MCF 10A (cell line): ENCODE measurements around the gene RTP5. TPM values are rescaled to one million over a fixed set of nuclear protein-coding genes. Genes with fewer than 3 reads are reported as not detected.

Experiments used
- BruUV-seq: library from RNA; stranded (reverse); fragments of 400-500 nt; replicated peaks from 2 replicates; lab custom pipeline; 2021; lab: Mats Ljungman, UMichigan
- CTCF ChIA-PET: fragments of 300-600 bp; sonication (Branson Sonifier 250); formaldehyde crosslinking; extraction: SDS; loops from one replicate; lab custom pipeline; 2021; ENCODE audit warnings: antibody characterized with exemption, inconsistent platforms; lab: Yijun Ruan, JAX
- POLR2A ChIA-PET: fragments of 300-600, 350-650 bp; sonication (Branson Sonifier 250); formaldehyde crosslinking; extraction: SDS; loops from one replicate; lab custom pipeline; 2020; ENCODE audit warnings: antibody characterized with exemption, inconsistent platforms; lab: Yijun Ruan, JAX
- DNase-seq: peaks from one replicate; pipeline ENCODE4 v3.0.0-alpha.2; 2018; ENCODE audit not compliant: unreplicated experiment
- H3K27ac Mint-ChIP-seq: one replicate; pipeline ENCODE4 v1.8.0; 2022; ENCODE audit warnings: mild to moderate bottlenecking, low read depth, mixed read lengths; ENCODE audit not compliant: unreplicated experiment
- H3K27me3 Mint-ChIP-seq: one replicate; pipeline ENCODE4 v1.8.0; 2022; ENCODE audit warnings: mixed read lengths; ENCODE audit not compliant: insufficient read depth, unreplicated experiment
- H3K36me3 Mint-ChIP-seq: one replicate; pipeline ENCODE4 v1.8.0; 2022; ENCODE audit warnings: mild to moderate bottlenecking, moderate library complexity, mixed read lengths; ENCODE audit not compliant: insufficient read depth, unreplicated experiment
- H3K4me1 Mint-ChIP-seq: one replicate; pipeline ENCODE4 v1.8.0; 2022; ENCODE audit warnings: mixed read lengths; ENCODE audit not compliant: insufficient read depth, unreplicated experiment
- H3K4me3 Mint-ChIP-seq: one replicate; pipeline ENCODE4 v1.8.0; 2022; ENCODE audit warnings: mild to moderate bottlenecking, moderate library complexity, mixed read lengths; ENCODE audit not compliant: unreplicated experiment
- H3K9me3 Mint-ChIP-seq: one replicate; pipeline ENCODE4 v1.8.0; 2022; ENCODE audit warnings: mixed read lengths; ENCODE audit not compliant: unreplicated experiment
- intact Hi-C: fragments of 100-400 bp; cut with micrococcal nuclease; formaldehyde crosslinking; loops from 2 replicates; pipeline ENCODE4 v1.14.1; 2022
- total RNA-seq: library from RNA; stranded (reverse); gene quantifications from 2 replicates; pipeline ENCODE4 v1.2.3, GENCODE V29; 2022
- TF ChIP-seq, protein P1 (sequence below): fragments of 200-600 bp; IDR thresholded peaks from one replicate; pipeline ENCODE4 v1.8.0; 2022; ENCODE audit warnings: antibody characterized with exemption, mild to moderate bottlenecking; ENCODE audit not compliant: unreplicated experiment

RTP5 gene
- total RNA-seq, 1 experiment from 2014 or later = not detected

DNA sequence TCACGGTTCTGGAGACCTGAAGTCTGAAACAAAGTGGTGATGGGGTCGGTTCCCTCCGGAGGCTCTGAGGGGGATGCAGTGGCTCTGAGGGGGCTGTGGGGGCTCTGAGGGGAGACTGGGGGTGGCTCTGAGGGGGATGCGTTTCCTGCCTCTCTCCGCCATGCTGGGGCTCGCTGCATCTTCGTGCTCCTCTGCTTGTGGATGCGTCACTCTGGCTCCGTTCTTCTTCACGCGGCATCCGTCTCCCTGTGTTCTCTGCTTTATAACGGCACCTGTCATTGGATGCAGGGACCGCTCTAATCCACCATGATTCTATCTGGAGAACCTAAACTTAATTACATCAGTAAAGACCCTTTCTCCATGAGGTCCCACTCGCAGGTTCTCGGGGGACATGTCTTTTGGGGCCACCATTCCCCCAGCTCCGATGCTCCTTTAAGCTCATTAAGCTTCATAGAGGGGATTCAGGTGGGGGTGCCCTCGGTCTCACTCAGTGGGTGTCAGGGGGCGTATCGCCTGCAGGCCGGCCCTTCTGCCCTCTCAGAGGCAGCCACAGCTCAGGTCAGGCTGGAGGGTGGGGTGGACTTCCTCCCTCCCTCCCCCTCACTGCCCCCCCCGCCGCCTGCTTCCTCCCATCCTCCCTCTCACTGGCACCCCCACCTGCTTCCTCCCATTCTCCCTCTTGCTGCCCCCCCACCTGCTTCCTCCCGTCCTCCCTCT is 18.4 kb downstream of the RTP5 start:
- POLR2A ChIA-PET = no interaction called here
- Mint-ChIP-seq H3K4me1 (no peaks in the 10 kb centered on the region), H3K9me3 (no peaks in the 10 kb centered on the region), H3K4me3 (no peak overlapping the region), H3K27me3 (no peaks in the 10 kb centered on the region), H3K36me3 (peaks cover 13% of the 10 kb centered on the region), H3K27ac (no peak overlapping the region)
- no TSS peak for BruUV-seq
- no peak for DNase-seq
- CTCF ChIA-PET = no interaction called here
- TF ChIP-seq, protein P1, sequence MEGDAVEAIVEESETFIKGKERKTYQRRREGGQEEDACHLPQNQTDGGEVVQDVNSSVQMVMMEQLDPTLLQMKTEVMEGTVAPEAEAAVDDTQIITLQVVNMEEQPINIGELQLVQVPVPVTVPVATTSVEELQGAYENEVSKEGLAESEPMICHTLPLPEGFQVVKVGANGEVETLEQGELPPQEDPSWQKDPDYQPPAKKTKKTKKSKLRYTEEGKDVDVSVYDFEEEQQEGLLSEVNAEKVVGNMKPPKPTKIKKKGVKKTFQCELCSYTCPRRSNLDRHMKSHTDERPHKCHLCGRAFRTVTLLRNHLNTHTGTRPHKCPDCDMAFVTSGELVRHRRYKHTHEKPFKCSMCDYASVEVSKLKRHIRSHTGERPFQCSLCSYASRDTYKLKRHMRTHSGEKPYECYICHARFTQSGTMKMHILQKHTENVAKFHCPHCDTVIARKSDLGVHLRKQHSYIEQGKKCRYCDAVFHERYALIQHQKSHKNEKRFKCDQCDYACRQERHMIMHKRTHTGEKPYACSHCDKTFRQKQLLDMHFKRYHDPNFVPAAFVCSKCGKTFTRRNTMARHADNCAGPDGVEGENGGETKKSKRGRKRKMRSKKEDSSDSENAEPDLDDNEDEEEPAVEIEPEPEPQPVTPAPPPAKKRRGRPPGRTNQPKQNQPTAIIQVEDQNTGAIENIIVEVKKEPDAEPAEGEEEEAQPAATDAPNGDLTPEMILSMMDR = no peak
- intact Hi-C loops = no loop called here

DNA sequence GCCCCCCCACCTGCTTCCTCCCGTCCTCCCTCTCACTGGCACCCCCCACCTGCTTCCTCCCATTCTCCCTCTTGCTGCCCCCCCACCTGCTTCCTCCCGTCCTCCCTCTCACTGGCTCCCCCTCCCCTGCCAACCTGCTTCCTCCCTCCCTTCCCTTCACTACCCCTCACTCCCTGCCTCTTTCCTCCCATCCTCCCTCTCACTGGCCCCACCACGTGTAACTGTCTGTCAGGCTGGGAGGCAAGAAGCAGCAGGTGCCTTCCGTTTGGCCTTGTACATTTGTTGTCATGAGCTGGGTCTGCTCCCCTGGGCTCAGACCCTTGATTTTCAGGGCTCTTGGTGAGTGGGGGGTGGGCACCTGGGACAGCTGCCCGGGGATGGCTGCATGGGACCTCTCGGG is 19.1 kb downstream of the RTP5 start:
- H3K9me3 Mint-ChIP-seq = no peaks in the 10 kb centered on the region
- no TSS peak for BruUV-seq
- CTCF ChIA-PET = interaction anchor here (0.7 kb wide), 1 partner anchor 10 kb away, joined by 4 read pairs; no protein-coding TSS in a partner anchor
- TF ChIP-seq, protein P1 = no peak
- no peak for DNase-seq
- POLR2A ChIA-PET = no interaction called here
- intact Hi-C loops = no loop called here
- H3K36me3 Mint-ChIP-seq = peaks cover 13% of the 10 kb centered on the region
- no peak overlapping the region for H3K4me3 Mint-ChIP-seq
- no peaks in the 10 kb centered on the region for H3K27me3 Mint-ChIP-seq
- H3K27ac Mint-ChIP-seq = no peak overlapping the region
- no peaks in the 10 kb centered on the region for H3K4me1 Mint-ChIP-seq

DNA sequence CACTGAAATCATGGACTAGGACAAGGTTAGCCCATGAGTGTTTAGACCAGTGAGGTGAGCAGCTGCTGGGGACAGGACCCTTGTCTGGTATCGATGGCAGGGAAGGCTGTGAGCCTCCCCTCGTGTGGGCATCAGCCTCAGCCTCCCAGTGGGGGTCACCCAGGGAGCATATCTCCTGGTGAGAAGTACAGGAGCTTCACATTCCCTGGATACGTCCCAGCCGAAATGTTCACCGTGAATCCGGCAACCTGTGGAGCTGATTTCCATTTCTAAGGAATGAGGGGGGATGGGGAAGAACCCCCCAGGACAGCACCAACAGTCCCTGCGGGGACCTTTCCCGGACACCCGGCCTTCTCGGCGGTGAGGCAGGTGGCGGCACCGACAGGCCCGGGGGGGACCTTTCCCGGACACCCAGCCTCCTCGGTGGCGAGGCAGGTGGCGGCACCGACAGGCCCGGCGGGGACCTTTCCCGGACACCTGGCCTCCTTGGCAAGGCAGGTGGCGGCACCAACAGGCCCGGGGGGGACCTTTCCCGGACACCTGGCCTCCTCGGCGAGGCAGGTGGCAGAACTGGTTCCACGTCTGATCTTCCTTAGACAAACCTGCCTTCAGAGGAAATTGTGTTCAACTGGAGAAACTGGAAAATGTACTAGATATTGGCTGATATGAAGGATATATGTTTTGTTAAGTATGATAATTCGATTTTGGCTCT is 21.2 kb downstream of the RTP5 start:
- Mint-ChIP-seq H3K27me3 (no peaks in the 10 kb centered on the region), H3K36me3 (peaks cover 13% of the 10 kb centered on the region), H3K9me3 (no peaks in the 10 kb centered on the region), H3K4me3 (no peak overlapping the region), H3K27ac (no peak overlapping the region), H3K4me1 (no peaks in the 10 kb centered on the region)
- BruUV-seq = no TSS peak
- ChIA-PET POLR2A (interaction anchor here (0.7 kb wide), 1 partner anchor 134 kb away, joined by 3 read pairs; no protein-coding TSS in a partner anchor), CTCF (interaction anchor here (0.5 to 1.1 kb wide), 3 partner anchors 12 to 55 kb away, joined by 3 read pairs; no protein-coding TSS in a partner anchor)
- TF ChIP-seq, protein P1 = no peak
- intact Hi-C loops = no loop called here
- DNase-seq = no peak

DNA sequence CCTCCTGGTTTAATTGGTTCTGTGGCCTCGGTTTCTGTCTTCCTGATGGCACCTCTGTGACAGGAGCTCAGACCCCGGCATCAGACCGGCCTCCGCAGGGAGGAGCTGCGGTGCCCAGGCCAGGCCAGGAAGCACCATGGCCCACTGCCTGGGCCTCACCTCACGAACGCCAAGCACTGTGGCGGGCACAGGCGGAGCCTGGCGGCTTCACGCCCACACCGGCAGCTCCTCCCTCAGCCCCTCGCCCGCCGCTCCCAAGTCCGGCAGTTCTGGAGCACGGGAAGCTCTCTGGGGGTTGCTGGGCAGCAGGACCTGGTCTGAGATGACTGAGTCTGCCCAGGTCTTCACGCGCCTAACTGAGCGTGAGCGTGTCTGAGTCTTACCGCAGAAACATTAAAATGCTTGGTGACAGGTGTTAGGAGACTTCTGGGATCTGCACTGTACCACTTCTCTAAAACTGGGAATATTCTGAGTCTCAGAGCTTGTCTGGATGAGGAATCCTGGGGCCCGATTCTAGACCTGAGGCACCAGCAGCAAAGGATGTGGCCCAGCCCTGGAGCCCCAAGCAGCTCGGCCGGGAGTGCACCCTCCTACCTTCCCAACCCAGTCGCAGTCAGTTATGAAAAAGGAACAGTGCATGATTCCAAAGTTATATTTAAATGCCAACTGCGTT is 21.9 kb downstream of the RTP5 start:
- Mint-ChIP-seq H3K4me3 (no peak overlapping the region), H3K27me3 (no peaks in the 10 kb centered on the region)
- no TSS peak for BruUV-seq

More for the DNA sequence above, 21.9 kb downstream of the RTP5 start:
- peaks cover 13% of the 10 kb centered on the region for H3K36me3 Mint-ChIP-seq
- H3K4me1 Mint-ChIP-seq = no peaks in the 10 kb centered on the region
- intact Hi-C loops = no loop called here
- ChIA-PET POLR2A (no interaction called here), CTCF (interaction anchor here (0.9 to 1.1 kb wide), 2 partner anchors 13 to 61 kb away, joined by 3 read pairs; no protein-coding TSS in a partner anchor)
- no peak for DNase-seq
- no peaks in the 10 kb centered on the region for H3K9me3 Mint-ChIP-seq
- H3K27ac Mint-ChIP-seq = no peak overlapping the region
- TF ChIP-seq, protein P1 = no peak
